H1 (cell line): ENCODE results near the gene HBB.
"Not testable (repeated sequence)": the region's sequence is repeated elsewhere in the genome, so short reads cannot be mapped to it uniquely, and the experiment has no call there.

Experiments used
- PHF8 ChIP-seq: fragments of 200-600 bp; sonication (generic); conservative IDR thresholded peaks from 2 replicates; pipeline ENCODE4 v1.7.1; 2012; ENCODE audit warnings: low read depth, mild to moderate bottlenecking, inconsistent platforms, low read length, moderate library complexity
- TAF1 ChIP-seq: IDR thresholded peaks from 2 replicates; pipeline ENCODE4 v1.6.1; 2011; ENCODE audit warnings: mild to moderate bottlenecking, low read depth, low read length
- YY1 ChIP-seq: IDR thresholded peaks from 2 replicates; pipeline ENCODE4 v1.6.1; 2011; ENCODE audit warnings: low read depth, mild to moderate bottlenecking, low read length

- TF ChIP-seq TAF1, PHF8, YY1: not testable (repeated sequence)
Observed at GRCh38 chr11:5253440-5253839, 26.6 kb upstream of the HBB start.
